Measurements from ENCODE around the gene IL25.

DNA sequence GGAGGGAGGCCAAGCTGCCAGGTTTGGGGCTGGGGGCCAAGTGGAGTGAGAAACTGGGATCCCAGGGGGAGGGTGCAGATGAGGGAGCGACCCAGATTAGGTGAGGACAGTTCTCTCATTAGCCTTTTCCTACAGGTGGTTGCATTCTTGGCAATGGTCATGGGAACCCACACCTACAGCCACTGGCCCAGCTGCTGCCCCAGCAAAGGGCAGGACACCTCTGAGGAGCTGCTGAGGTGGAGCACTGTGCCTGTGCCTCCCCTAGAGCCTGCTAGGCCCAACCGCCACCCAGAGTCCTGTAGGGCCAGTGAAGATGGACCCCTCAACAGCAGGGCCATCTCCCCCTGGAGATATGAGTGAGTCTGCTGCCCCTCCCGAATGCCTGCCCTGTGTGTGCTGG lies 432 bp downstream of the IL25 start:
- TF ChIP-seq, protein P1, sequence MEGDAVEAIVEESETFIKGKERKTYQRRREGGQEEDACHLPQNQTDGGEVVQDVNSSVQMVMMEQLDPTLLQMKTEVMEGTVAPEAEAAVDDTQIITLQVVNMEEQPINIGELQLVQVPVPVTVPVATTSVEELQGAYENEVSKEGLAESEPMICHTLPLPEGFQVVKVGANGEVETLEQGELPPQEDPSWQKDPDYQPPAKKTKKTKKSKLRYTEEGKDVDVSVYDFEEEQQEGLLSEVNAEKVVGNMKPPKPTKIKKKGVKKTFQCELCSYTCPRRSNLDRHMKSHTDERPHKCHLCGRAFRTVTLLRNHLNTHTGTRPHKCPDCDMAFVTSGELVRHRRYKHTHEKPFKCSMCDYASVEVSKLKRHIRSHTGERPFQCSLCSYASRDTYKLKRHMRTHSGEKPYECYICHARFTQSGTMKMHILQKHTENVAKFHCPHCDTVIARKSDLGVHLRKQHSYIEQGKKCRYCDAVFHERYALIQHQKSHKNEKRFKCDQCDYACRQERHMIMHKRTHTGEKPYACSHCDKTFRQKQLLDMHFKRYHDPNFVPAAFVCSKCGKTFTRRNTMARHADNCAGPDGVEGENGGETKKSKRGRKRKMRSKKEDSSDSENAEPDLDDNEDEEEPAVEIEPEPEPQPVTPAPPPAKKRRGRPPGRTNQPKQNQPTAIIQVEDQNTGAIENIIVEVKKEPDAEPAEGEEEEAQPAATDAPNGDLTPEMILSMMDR (IDR thresholded peaks at IDR 0.05) = no peak
- TF ChIP-seq POLR2AphosphoS5 (IDR thresholded peaks at IDR 0.05) (no peak), POLR2A (IDR thresholded peaks at IDR 0.05) (no peak), EP300 (IDR thresholded peaks at IDR 0.05; ENCODE audit: low read depth) (no peak)
